Measurements from ENCODE around the gene DLL1. TPM values are rescaled to one million over a fixed set of nuclear protein-coding genes. Genes with fewer than 3 reads are reported as not detected.
"Not testable (repeated sequence)": the region's sequence is repeated elsewhere in the genome, so short reads cannot be mapped to it uniquely, and the experiment has no call there.

DLL1 gene
- total and polyA plus RNA-seq, 4 donors = 0.13 to 30.5 (median 14.4) TPM

- no peaks in the 10 kb centered on the region for H3K36me3 ChIP-seq (ENCODE audit: control insufficient read depth in 1 of 2, insufficient read depth in 2 of 2, low read length in 1 of 2)
- H3K27ac ChIP-seq (ENCODE audit: low read depth in 1 of 2, low read length in 2 of 2) = no peak overlapping the region
- no peak for ATAC-seq (ENCODE audit: low FRiP score)
- H3K4me1 ChIP-seq (ENCODE audit: control insufficient read depth in 1 of 2, insufficient read depth in 2 of 2, low read length in 2 of 2) = no peaks in the 10 kb centered on the region
- peak in 1 of 2 donors; percentile 41 for DNase-seq
- 89 to 92% methylated on average over 22 of the region's 22 CpGs for WGBS, 2 donors
- intact Hi-C loops (cut with DNase I) = no loop called here
- H3K9me3 ChIP-seq (ENCODE audit: control insufficient read depth, low read length) = no peaks in the 10 kb centered on the region
- no peaks in the 10 kb centered on the region for H3K27me3 ChIP-seq (ENCODE audit: control insufficient read depth in 1 of 2, insufficient read depth in 2 of 2, low read length in 1 of 2)
- no peak overlapping the region for H3K4me3 ChIP-seq (ENCODE audit: low read length in 2 of 2)
These were observed 22.4 kb downstream of the DLL1 start for GRCh38 chr6:170268216-170269129.

DNA sequence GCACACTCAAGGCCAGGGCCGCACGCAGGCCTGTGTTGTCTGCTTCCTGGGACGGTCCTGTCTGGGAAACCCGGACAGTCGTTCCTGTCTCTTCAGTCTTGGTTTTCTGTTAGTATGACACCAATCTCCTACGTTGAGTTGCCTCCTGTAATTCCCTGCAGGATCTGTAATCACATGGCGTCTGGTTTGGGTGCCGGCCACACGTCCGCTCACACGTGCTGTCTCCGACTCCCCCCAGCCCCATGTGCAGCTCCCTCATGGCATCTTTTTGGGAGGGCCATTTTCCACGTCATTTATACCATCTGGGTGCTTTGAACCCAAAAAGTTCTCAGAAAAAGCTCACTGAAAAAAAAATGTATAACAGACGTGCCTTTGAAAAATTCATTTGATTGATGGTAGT, 23.2 kb downstream of the DLL1 start:
- ATAC-seq (ENCODE audit: low FRiP score) = no peak
- Histone ChIP-seq H3K27ac (ENCODE audit: low read depth in 1 of 2, low read length in 2 of 2) (no peak overlapping the region), H3K27me3 (ENCODE audit: control insufficient read depth in 1 of 2, insufficient read depth in 2 of 2, low read length in 1 of 2) (no peaks in the 10 kb centered on the region), H3K4me1 (ENCODE audit: control insufficient read depth in 1 of 2, insufficient read depth in 2 of 2, low read length in 2 of 2) (no peaks in the 10 kb centered on the region), H3K36me3 (ENCODE audit: control insufficient read depth in 1 of 2, insufficient read depth in 2 of 2, low read length in 1 of 2) (no peaks in the 10 kb centered on the region), H3K9me3 (ENCODE audit: control insufficient read depth, low read length) (no peaks in the 10 kb centered on the region), H3K4me3 (ENCODE audit: low read length in 2 of 2) (no peak overlapping the region)
- 87 to 90% methylated on average over 14 of the region's 14 CpGs for WGBS, 2 donors
- intact Hi-C loops (cut with DNase I) = no loop called here
- peak in 1 of 2 donors; percentile 8 for DNase-seq

GRCh38 chr6:170266061-170266825, 24.6 kb downstream of the DLL1 start:
- no peak overlapping the region for H3K4me3 ChIP-seq (ENCODE audit: low read length in 2 of 2)
- ATAC-seq (ENCODE audit: low FRiP score) = no peak
- no peaks in the 10 kb centered on the region for H3K36me3 ChIP-seq (ENCODE audit: control insufficient read depth in 1 of 2, insufficient read depth in 2 of 2, low read length in 1 of 2)
- no peaks in the 10 kb centered on the region for H3K27me3 ChIP-seq (ENCODE audit: control insufficient read depth in 1 of 2, insufficient read depth in 2 of 2, low read length in 1 of 2)
- 85 to 86% methylated on average over 17 to 18 of the region's 18 CpGs for WGBS, 2 donors
- H3K4me1 ChIP-seq (ENCODE audit: control insufficient read depth in 1 of 2, insufficient read depth in 2 of 2, low read length in 2 of 2) = no peaks in the 10 kb centered on the region
- H3K9me3 ChIP-seq (ENCODE audit: control insufficient read depth, low read length) = no peaks in the 10 kb centered on the region
- peak in 1 of 2 donors; percentile 47 for DNase-seq
- no peak overlapping the region for H3K27ac ChIP-seq (ENCODE audit: low read depth in 1 of 2, low read length in 2 of 2)
- intact Hi-C loops (cut with DNase I) = no loop called here

GRCh38 chr6:170265655-170266054, 25.2 kb downstream of the DLL1 start:
- DNase-seq (peak in 1 of 2 donors; percentile 24), ATAC-seq (ENCODE audit: low FRiP score) (no peak)
- Histone ChIP-seq H3K27ac (ENCODE audit: low read depth in 1 of 2, low read length in 2 of 2) (no peak overlapping the region), H3K9me3 (ENCODE audit: control insufficient read depth, low read length) (no peaks in the 10 kb centered on the region), H3K4me3 (ENCODE audit: low read length in 2 of 2) (no peak overlapping the region), H3K27me3 (ENCODE audit: control insufficient read depth in 1 of 2, insufficient read depth in 2 of 2, low read length in 1 of 2) (no peaks in the 10 kb centered on the region), H3K4me1 (ENCODE audit: control insufficient read depth in 1 of 2, insufficient read depth in 2 of 2, low read length in 2 of 2) (no peaks in the 10 kb centered on the region), H3K36me3 (ENCODE audit: control insufficient read depth in 1 of 2, insufficient read depth in 2 of 2, low read length in 1 of 2) (no peaks in the 10 kb centered on the region)
- intact Hi-C loops (cut with DNase I) = no loop called here
- WGBS, 2 donors = 89 to 91% methylated on average over 22 of the region's 22 CpGs

- H3K27me3 ChIP-seq (ENCODE audit: control insufficient read depth in 1 of 2, insufficient read depth in 2 of 2, low read length in 1 of 2); ATAC-seq (ENCODE audit: low FRiP score); intact Hi-C loops (cut with DNase I); DNase-seq; H3K27ac ChIP-seq (ENCODE audit: low read depth in 1 of 2, low read length in 2 of 2); H3K4me3 ChIP-seq (ENCODE audit: low read length in 2 of 2); H3K9me3 ChIP-seq (ENCODE audit: control insufficient read depth, low read length); H3K4me1 ChIP-seq (ENCODE audit: control insufficient read depth in 1 of 2, insufficient read depth in 2 of 2, low read length in 2 of 2); H3K36me3 ChIP-seq (ENCODE audit: control insufficient read depth in 1 of 2, insufficient read depth in 2 of 2, low read length in 1 of 2): not testable (repeated sequence)
- 89 to 93% methylated on average over 12 of the region's 12 CpGs for WGBS, 2 donors
These were observed 26.2 kb downstream of the DLL1 start for GRCh38 chr6:170264644-170265043.

DNA sequence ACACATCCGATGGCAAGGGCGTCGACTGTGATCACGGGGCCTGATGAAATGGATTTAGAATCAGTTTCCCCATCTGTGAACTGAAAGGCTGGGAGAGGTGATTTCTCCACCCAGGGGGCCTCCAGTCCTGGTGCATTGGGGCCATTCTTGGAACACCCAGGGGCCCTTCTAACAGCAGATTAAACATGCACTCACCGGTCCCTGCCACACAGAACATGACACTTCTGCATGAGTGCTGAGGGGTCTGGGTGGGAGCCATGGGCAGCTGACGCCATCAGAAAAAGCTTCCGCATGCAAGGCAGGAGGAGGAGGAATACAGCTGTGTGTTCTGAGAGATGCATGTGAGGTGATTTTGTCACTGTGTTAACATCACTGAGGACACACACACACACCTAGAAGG, 26.8 kb downstream of the DLL1 start:
- ATAC-seq (ENCODE audit: low FRiP score) (no peak), DNase-seq (peak in 1 of 2 donors; percentile 12)
- intact Hi-C loops (cut with DNase I) = no loop called here
- no peaks in the 10 kb centered on the region for H3K4me1 ChIP-seq (ENCODE audit: control insufficient read depth in 1 of 2, insufficient read depth in 2 of 2, low read length in 2 of 2)
- WGBS, 2 donors = 88 to 92% methylated on average over 7 of the region's 7 CpGs
- H3K4me3 ChIP-seq (ENCODE audit: low read length in 2 of 2) = no peak overlapping the region
- H3K9me3 ChIP-seq (ENCODE audit: control insufficient read depth, low read length) = no peaks in the 10 kb centered on the region
- H3K27ac ChIP-seq (ENCODE audit: low read depth in 1 of 2, low read length in 2 of 2) = no peak overlapping the region
- no peaks in the 10 kb centered on the region for H3K36me3 ChIP-seq (ENCODE audit: control insufficient read depth in 1 of 2, insufficient read depth in 2 of 2, low read length in 1 of 2)
- H3K27me3 ChIP-seq (ENCODE audit: control insufficient read depth in 1 of 2, insufficient read depth in 2 of 2, low read length in 1 of 2) = no peaks in the 10 kb centered on the region

GRCh38 chr6:170263410-170263809, 27.5 kb downstream of the DLL1 start:
- H3K27ac ChIP-seq (ENCODE audit: low read depth in 1 of 2, low read length in 2 of 2) = no peak overlapping the region
- no peaks in the 10 kb centered on the region for H3K27me3 ChIP-seq (ENCODE audit: control insufficient read depth in 1 of 2, insufficient read depth in 2 of 2, low read length in 1 of 2)
- no peak overlapping the region for H3K4me3 ChIP-seq (ENCODE audit: low read length in 2 of 2)
- H3K9me3 ChIP-seq (ENCODE audit: control insufficient read depth, low read length) = no peaks in the 10 kb centered on the region
- WGBS, 2 donors = 89 to 92% methylated on average over 8 of the region's 8 CpGs
- H3K36me3 ChIP-seq (ENCODE audit: control insufficient read depth in 1 of 2, insufficient read depth in 2 of 2, low read length in 1 of 2) = no peaks in the 10 kb centered on the region
- intact Hi-C loops (cut with DNase I) = no loop called here
- ATAC-seq (ENCODE audit: low FRiP score) (peak; percentile 22), DNase-seq (no peak)
- no peaks in the 10 kb centered on the region for H3K4me1 ChIP-seq (ENCODE audit: control insufficient read depth in 1 of 2, insufficient read depth in 2 of 2, low read length in 2 of 2)

DNA sequence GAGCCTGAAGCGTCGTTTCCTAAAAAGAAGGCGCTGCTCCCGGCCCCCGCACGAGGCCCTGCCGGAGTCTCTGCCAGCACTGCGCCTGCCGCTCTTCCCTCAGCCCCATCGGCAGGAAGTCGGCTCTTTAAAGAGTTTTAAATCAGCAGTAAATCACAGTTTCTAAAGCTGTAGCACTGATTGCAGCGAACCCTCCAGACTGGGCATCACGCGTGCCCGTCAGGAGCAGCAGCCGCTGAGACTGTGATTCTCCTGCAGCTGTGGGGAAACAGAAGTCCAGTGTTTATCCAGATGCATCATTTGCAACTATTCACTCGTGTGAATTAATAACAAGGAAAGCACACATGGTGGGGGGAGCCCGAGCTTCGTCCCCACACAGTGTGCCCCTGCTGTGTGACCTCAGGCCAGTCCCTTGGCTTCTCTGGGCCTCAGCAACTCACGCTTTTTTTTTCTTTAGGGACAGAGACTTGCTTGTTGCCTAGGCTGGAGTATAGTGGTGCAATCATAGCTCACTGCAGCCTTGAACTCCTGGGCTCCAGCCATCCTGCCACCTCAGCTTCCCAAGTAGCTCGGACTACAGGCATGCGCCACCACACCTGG, 28.3 kb downstream of the DLL1 start:
- 61 to 62% methylated on average over 21 to 22 of the region's 22 CpGs for WGBS, 2 donors
- H3K9me3 ChIP-seq (ENCODE audit: control insufficient read depth, low read length) = no peaks in the 10 kb centered on the region
- H3K27me3 ChIP-seq (ENCODE audit: control insufficient read depth in 1 of 2, insufficient read depth in 2 of 2, low read length in 1 of 2) = no peaks in the 10 kb centered on the region
- intact Hi-C loops (cut with DNase I) = no loop called here
- no peak overlapping the region for H3K27ac ChIP-seq (ENCODE audit: low read depth in 1 of 2, low read length in 2 of 2)
- H3K4me1 ChIP-seq (ENCODE audit: control insufficient read depth in 1 of 2, insufficient read depth in 2 of 2, low read length in 2 of 2) = no peaks in the 10 kb centered on the region
- no peak overlapping the region for H3K4me3 ChIP-seq (ENCODE audit: low read length in 2 of 2)
- no peak for DNase-seq
- ATAC-seq (ENCODE audit: low FRiP score) = no peak
- no peaks in the 10 kb centered on the region for H3K36me3 ChIP-seq (ENCODE audit: control insufficient read depth in 1 of 2, insufficient read depth in 2 of 2, low read length in 1 of 2)
